Parathyroid adenoma (tissue), 2 donors: ENCODE results near the gene TMEM39B.
"Not testable (repeated sequence)": the region's sequence is repeated elsewhere in the genome, so short reads cannot be mapped to it uniquely, and the experiment has no call there.

Experiments
- H2AFZ ChIP-seq: fragments of 300-600 bp; sonication (generic); one replicate; pipeline ENCODE4 v1.7.0; 2017; ENCODE audit warnings: antibody characterized with exemption, mild to moderate bottlenecking
- H3K27ac ChIP-seq: fragments of 300-600 bp; sonication (generic); one replicate; pipeline ENCODE4 v1.7.0; 2017
- H3K27me3 ChIP-seq: fragments of 300-600 bp; sonication (generic); one replicate; pipeline ENCODE4 v1.7.0; 2017; ENCODE audit warnings: low read length; ENCODE audit not compliant: control insufficient read depth, insufficient read depth
- H3K36me3 ChIP-seq: fragments of 300-600 bp; sonication (generic); one replicate; pipeline ENCODE4 v1.7.0; 2017; ENCODE audit warnings: low read length; ENCODE audit not compliant: control insufficient read depth, insufficient read depth
- H3K4me1 ChIP-seq: fragments of 300-600 bp; sonication (generic); one replicate; pipeline ENCODE4 v1.7.0; 2017; ENCODE audit warnings: control low read depth
- H3K4me2 ChIP-seq: fragments of 300-600 bp; sonication (generic); one replicate; pipeline ENCODE4 v1.7.0; 2017; ENCODE audit warnings: low read length
- H3K4me3 ChIP-seq: fragments of 300-600 bp; sonication (generic); one replicate; pipeline ENCODE4 v1.7.0; 2017; ENCODE audit warnings: low read depth, low read length
- H3K79me2 ChIP-seq: fragments of 300-600 bp; sonication (generic); one replicate; pipeline ENCODE4 v1.7.0; 2017; ENCODE audit warnings: control low read depth
- H3K9ac ChIP-seq: fragments of 300-600 bp; sonication (generic); one replicate; pipeline ENCODE4 v1.7.0; 2017; ENCODE audit warnings: mild to moderate bottlenecking
- H3K9me3 ChIP-seq: fragments of 300-600 bp; sonication (generic); one replicate; pipeline ENCODE4 v1.7.0; 2017; ENCODE audit warnings: low read length; ENCODE audit not compliant: control insufficient read depth
- TF ChIP-seq, protein P1 (sequence below): fragments of 300-600 bp; sonication (generic); IDR thresholded peaks from one replicate; pipeline ENCODE4 v1.7.0; 2017; ENCODE audit warnings: antibody characterized with exemption, mild to moderate bottlenecking
- donor health status: primary hyperparathyroidism.

TMEM39B gene

DNA sequence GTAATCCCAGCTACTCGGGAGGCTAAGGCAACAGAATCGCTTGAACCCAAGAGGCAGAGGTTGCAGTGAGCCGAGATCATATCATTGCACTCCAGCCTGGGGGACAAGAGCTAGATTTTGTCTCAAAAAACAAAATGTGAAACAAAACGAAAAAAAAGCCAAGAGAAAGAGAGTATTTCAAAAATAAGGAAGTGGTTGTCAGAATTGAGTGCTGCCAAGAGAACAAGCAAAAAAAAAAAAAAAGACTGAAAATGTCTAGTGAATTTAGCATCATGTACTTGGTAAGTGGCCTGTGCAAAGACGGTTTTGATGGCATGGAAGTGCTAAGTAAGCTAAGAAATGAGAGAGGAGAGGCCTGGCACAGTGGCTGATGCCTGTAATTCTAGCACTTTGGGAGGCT is 49.4 kb downstream of the TMEM39B start:
- H3K79me2 ChIP-seq = peaks cover 37% of the 10 kb centered on the region
- H3K9ac ChIP-seq = no peak overlapping the region
- no peak overlapping the region for H3K27ac ChIP-seq
- no peaks in the 10 kb centered on the region for H3K36me3 ChIP-seq
- TF ChIP-seq, protein P1, sequence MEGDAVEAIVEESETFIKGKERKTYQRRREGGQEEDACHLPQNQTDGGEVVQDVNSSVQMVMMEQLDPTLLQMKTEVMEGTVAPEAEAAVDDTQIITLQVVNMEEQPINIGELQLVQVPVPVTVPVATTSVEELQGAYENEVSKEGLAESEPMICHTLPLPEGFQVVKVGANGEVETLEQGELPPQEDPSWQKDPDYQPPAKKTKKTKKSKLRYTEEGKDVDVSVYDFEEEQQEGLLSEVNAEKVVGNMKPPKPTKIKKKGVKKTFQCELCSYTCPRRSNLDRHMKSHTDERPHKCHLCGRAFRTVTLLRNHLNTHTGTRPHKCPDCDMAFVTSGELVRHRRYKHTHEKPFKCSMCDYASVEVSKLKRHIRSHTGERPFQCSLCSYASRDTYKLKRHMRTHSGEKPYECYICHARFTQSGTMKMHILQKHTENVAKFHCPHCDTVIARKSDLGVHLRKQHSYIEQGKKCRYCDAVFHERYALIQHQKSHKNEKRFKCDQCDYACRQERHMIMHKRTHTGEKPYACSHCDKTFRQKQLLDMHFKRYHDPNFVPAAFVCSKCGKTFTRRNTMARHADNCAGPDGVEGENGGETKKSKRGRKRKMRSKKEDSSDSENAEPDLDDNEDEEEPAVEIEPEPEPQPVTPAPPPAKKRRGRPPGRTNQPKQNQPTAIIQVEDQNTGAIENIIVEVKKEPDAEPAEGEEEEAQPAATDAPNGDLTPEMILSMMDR = no peak
- H3K4me1 ChIP-seq = no peaks in the 10 kb centered on the region
- H2AFZ ChIP-seq = no peak overlapping the region
- H3K4me2 ChIP-seq = no peak overlapping the region
- H3K27me3 ChIP-seq = no peaks in the 10 kb centered on the region
- H3K9me3 ChIP-seq = no peaks in the 10 kb centered on the region
- no peak overlapping the region for H3K4me3 ChIP-seq

DNA sequence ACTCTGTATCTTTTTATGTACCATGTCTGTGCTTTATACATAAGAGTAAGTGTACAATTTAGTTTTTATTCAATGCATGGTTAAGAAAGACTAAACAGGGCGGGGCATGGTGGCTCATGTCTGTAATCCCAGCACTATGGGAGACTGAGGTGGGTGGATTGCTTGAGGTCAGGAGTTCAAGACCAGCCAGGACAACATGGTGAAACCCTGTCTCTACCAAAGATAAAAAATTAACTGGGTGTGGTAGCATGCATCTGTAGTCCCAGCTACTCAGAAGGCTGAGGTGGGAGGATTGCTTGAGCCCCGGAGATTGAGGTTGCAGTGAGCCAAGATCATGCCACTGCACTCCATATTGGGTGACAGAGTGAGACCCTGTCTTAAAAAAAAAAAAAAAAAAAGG is 50.6 kb downstream of the TMEM39B start:
- H3K36me3 ChIP-seq, H3K27me3 ChIP-seq, H3K4me3 ChIP-seq, H2AFZ ChIP-seq, H3K27ac ChIP-seq, H3K9me3 ChIP-seq, H3K4me2 ChIP-seq, H3K4me1 ChIP-seq, H3K9ac ChIP-seq: not testable (repeated sequence)
- H3K79me2 ChIP-seq = peaks cover 34% of the 10 kb centered on the region

DNA sequence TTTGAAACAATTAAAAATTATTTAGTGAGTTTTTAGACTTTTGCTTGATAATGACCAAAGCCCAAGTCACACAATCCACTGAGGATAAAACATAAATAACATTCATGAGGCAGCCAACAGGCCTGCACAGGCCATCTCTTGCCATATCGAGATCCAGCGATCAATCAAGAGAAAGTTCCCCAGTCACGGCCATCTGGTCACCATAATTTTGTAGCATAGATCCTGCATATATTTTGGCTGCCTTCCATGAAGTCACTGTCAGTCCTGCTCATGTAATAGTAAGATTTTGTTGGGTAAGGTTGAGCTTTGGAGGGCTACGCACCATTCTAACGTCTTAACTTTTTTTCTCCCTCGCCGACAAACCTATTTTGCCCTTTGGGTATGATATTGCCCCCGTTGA is 52.6 kb downstream of the TMEM39B start:
- Histone ChIP-seq H3K4me1 (no peaks in the 10 kb centered on the region), H3K4me3 (no peak overlapping the region), H3K36me3 (no peaks in the 10 kb centered on the region), H3K9ac (no peak overlapping the region), H3K4me2 (no peak overlapping the region), H2AFZ (no peak overlapping the region), H3K27me3 (no peaks in the 10 kb centered on the region), H3K27ac (no peak overlapping the region), H3K9me3 (no peaks in the 10 kb centered on the region), H3K79me2 (peaks cover 31% of the 10 kb centered on the region)
- TF ChIP-seq, protein P1 = no peak

DNA sequence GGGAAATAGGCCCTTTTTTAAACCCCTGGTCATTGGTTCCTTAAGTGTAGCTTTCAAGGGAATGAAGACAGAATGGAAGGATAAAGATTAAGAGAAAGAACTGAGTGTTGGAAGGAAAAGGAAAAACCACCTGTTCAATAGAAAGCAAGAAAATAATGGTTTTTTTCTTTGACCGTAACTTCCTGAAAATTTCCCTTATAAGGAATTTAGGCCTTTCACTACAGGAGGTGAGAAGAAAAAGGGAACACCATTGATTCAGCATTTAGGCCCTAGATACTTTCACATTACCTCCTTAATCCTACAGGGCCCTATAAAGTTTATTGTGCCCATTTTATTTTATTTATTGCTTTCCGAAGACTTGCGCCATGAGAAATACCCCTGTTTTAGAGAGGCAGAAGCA is 54.0 kb downstream of the TMEM39B start:
- H3K36me3 ChIP-seq = no peaks in the 10 kb centered on the region
- H3K79me2 ChIP-seq = peaks cover 27% of the 10 kb centered on the region
- TF ChIP-seq, protein P1 = no peak
- no peaks in the 10 kb centered on the region for H3K9me3 ChIP-seq
- H2AFZ ChIP-seq = no peak overlapping the region
- no peak overlapping the region for H3K27ac ChIP-seq
- no peak overlapping the region for H3K4me2 ChIP-seq
- no peaks in the 10 kb centered on the region for H3K4me1 ChIP-seq
- H3K4me3 ChIP-seq = no peak overlapping the region
- H3K27me3 ChIP-seq = no peaks in the 10 kb centered on the region
- no peak overlapping the region for H3K9ac ChIP-seq

DNA sequence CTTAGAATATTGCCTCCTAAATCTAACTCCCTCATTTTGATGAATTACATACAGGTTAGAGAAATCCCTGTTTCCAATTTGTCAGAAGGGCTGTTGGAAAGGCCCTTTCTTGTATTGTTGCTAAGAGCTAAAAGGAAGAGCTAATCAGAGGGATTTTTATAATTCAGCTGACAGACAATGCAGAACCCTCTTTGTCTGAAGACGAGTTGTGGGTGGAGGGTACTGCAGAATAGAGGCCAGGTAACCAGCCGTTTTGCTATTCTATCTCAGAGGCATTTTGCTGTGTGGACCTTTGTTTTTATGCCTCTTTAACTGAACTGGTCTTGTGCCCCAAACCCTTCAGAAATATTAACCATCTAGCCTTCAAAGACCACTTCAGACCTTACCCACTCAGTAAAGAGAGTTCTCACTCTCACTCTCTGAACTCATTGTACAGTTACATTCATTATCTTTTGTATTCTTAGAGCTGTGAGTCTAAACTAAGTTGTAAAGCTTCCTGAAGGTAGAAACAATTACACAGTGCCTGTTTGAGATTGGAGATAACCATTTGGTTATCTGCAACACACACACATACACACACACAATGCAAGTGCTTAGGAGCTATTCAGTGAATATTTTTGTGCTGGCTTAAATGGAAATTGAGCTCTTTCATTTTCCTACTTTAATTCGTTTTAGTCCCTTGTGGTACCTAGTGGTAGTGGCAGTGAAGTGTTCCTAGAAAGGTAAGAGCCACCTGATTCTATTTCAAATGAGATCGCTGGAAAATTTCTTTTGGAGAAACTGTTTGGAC is 54.9 kb downstream of the TMEM39B start:
- H3K4me1 ChIP-seq = no peaks in the 10 kb centered on the region
- no peaks in the 10 kb centered on the region for H3K9me3 ChIP-seq
- no peaks in the 10 kb centered on the region for H3K36me3 ChIP-seq
- H3K4me3 ChIP-seq = no peak overlapping the region
- H3K27me3 ChIP-seq = no peaks in the 10 kb centered on the region
- peaks cover 24% of the 10 kb centered on the region for H3K79me2 ChIP-seq
- H3K27ac ChIP-seq = no peak overlapping the region
- TF ChIP-seq, protein P1 = no peak
- H2AFZ ChIP-seq = no peak overlapping the region
- H3K9ac ChIP-seq = no peak overlapping the region
- no peak overlapping the region for H3K4me2 ChIP-seq
